ENCODE data around the gene ZNF281.

GRCh38 chr1:200409203-200409760 lies 554 bp downstream of the ZNF281 start:
- TF ChIP-seq CTCF (IDR thresholded peaks at IDR 0.05; ENCODE audit: low read depth, low read length) (peak; percentile 20), EZH2phosphoT487 (IDR thresholded peaks at IDR 0.05; ENCODE audit: low read depth) (no peak)
